Right forelimb (tissue), 1 donor: ENCODE data around the gene CAMSAP1.

ENCODE experiments used
- DNase-seq: peaks from one replicate; pipeline ENCODE4 v3.0.0-alpha.2; 2018

CAMSAP1 gene

GRCh38 chr9:135771401-135772051 is 135.8 kb downstream of the CAMSAP1 start:
- DNase-seq: no peak

GRCh38 chr9:135770771-135771170 is 136.6 kb downstream of the CAMSAP1 start:
- DNase-seq: no peak

- DNase-seq: no peak
Measured at GRCh38 chr9:135770203-135770535, 137.2 kb downstream of the CAMSAP1 start.

- no peak for DNase-seq
Measured at GRCh38 chr9:135769489-135770202, 137.7 kb downstream of the CAMSAP1 start.

- DNase-seq: no peak
Measured at GRCh38 chr9:135768516-135769218, 138.7 kb downstream of the CAMSAP1 start.

- DNase-seq: no peak
Measured at GRCh38 chr9:135766707-135767106, 140.6 kb downstream of the CAMSAP1 start.

- no peak for DNase-seq
Measured at GRCh38 chr9:135766251-135766650, 141.1 kb downstream of the CAMSAP1 start.

- DNase-seq: no peak
Measured at GRCh38 chr9:135765416-135765815, 141.9 kb downstream of the CAMSAP1 start.

- no peak for DNase-seq
Measured at GRCh38 chr9:135764731-135765130, 142.6 kb downstream of the CAMSAP1 start.

GRCh38 chr9:135763716-135764446 is 143.5 kb downstream of the CAMSAP1 start:
- no peak for DNase-seq

GRCh38 chr9:135762921-135763320 is 144.4 kb downstream of the CAMSAP1 start:
- DNase-seq: no peak

GRCh38 chr9:135761845-135762168 is 145.5 kb downstream of the CAMSAP1 start:
- no peak for DNase-seq

- no peak for DNase-seq
Measured at GRCh38 chr9:135761150-135761844, 146.0 kb downstream of the CAMSAP1 start.

GRCh38 chr9:135760465-135760864 is 146.9 kb downstream of the CAMSAP1 start:
- DNase-seq: no peak

GRCh38 chr9:135759676-135760300 is 147.6 kb downstream of the CAMSAP1 start:
- no peak for DNase-seq

GRCh38 chr9:135758870-135759269 is 148.5 kb downstream of the CAMSAP1 start:
- DNase-seq: no peak
